Peyer's patch (tissue), 4 donors: Measurements from ENCODE around the gene MYLK.

Source experiments
- CTCF ChIP-seq, 6 experiments: fragments of 450-650 bp in 4 of 6; fragments of 200-600 bp in 2 of 6; sonication (generic) in 1 of 6; IDR thresholded peaks; one replicate each; pipeline ENCODE4 v1.5.1; 2017 to 2019; ENCODE audit warnings: antibody characterized with exemption in 6 of 6, mild to moderate bottlenecking in 3 of 6, moderate library complexity in 1 of 6
- POLR2A ChIP-seq, 2 donors: fragments of 450-650 bp; IDR thresholded peaks; one replicate each; pipeline ENCODE4 v1.5.1; 2017; ENCODE audit warnings: antibody characterized with exemption in 2 of 2, mild to moderate bottlenecking in 2 of 2, moderate library complexity in 2 of 2

- no peak for TF ChIP-seq POLR2A (IDR thresholded peaks at IDR 0.05)
- no peak for TF ChIP-seq CTCF (IDR thresholded peaks at IDR 0.05)
Measured at GRCh38 chr3:123767009-123767372, 117.1 kb downstream of the MYLK start.
